CD8-positive, alpha-beta memory T cell (primary cell): ENCODE results near the gene DEFB127. TPM values are rescaled to one million over a fixed set of nuclear protein-coding genes. Genes with fewer than 3 reads are reported as not detected.
"Not testable (repeated sequence)": the region's sequence is repeated elsewhere in the genome, so short reads cannot be mapped to it uniquely, and the experiment has no call there.

ENCODE experiments used
- CTCF ChIA-PET: fragments of 350-600 bp; sonication (Branson Sonifier 250); formaldehyde crosslinking; loops from one replicate; lab custom pipeline; 2021; ENCODE audit warnings: antibody characterized with exemption; lab: Charles Lee
- POLR2A ChIA-PET: fragments of 350-600 bp; sonication (Branson Sonifier 250); formaldehyde crosslinking; loops from one replicate; lab custom pipeline; 2021; ENCODE audit warnings: antibody characterized with exemption; lab: Charles Lee
- DNase-seq, 5 donors: peaks; one replicate each; pipeline versions ENCODE4 v3.0.0 to v3.0.0-alpha.2; 2020 to 2022; ENCODE audit warnings: mixed read lengths in 1 of 5
- H3K27ac ChIP-seq: one replicate; pipeline ENCODE4 v1.7.0; 2013; ENCODE audit warnings: low read depth, mild to moderate bottlenecking, low read length, moderate library complexity
- H3K27me3 ChIP-seq: 2 replicates; pipeline ENCODE4 v1.7.0; 2013; ENCODE audit warnings: low read length, mild to moderate bottlenecking; ENCODE audit not compliant: insufficient read depth, poor library complexity, severe bottlenecking
- H3K36me3 ChIP-seq: 2 replicates; pipeline ENCODE4 v1.7.0; 2013; ENCODE audit warnings: mild to moderate bottlenecking, low read length, moderate library complexity; ENCODE audit not compliant: insufficient read depth
- H3K4me1 ChIP-seq: 2 replicates; pipeline ENCODE4 v1.7.0; 2013; ENCODE audit warnings: mild to moderate bottlenecking, low read length, moderate library complexity; ENCODE audit not compliant: insufficient read depth
- H3K4me3 ChIP-seq: 2 replicates; pipeline ENCODE4 v1.7.0; 2013; ENCODE audit warnings: mild to moderate bottlenecking, low read length
- H3K9me3 ChIP-seq: 2 replicates; pipeline ENCODE4 v1.7.0; 2013; ENCODE audit warnings: mild to moderate bottlenecking, low read length
- H3K27ac Mint-ChIP-seq, 8 donors: one replicate each; pipeline ENCODE4 v1.8.0; 2020 to 2021; ENCODE audit warnings: mixed read lengths in 8 of 8, mild to moderate bottlenecking in 6 of 8, inconsistent platforms in 3 of 8, moderate library complexity in 3 of 8
- H3K27me3 Mint-ChIP-seq, 2 donors: one replicate each; pipeline ENCODE4 v1.8.0; 2020 to 2021; ENCODE audit warnings: mixed read lengths in 2 of 2, mild to moderate bottlenecking in 1 of 2, moderate library complexity in 1 of 2
- H3K36me3 Mint-ChIP-seq, 3 donors: one replicate each; pipeline ENCODE4 v1.8.0; 2020 to 2021; ENCODE audit warnings: mixed read lengths in 3 of 3, inconsistent platforms in 1 of 3, mild to moderate bottlenecking in 1 of 3
- H3K4me1 Mint-ChIP-seq, 3 donors: one replicate each; pipeline ENCODE4 v1.8.0; 2020 to 2021; ENCODE audit warnings: mixed read lengths in 3 of 3, inconsistent platforms in 1 of 3, mild to moderate bottlenecking in 1 of 3
- H3K4me3 Mint-ChIP-seq, 7 donors: one replicate each; pipeline ENCODE4 v1.8.0; 2020 to 2021; ENCODE audit warnings: mixed read lengths in 7 of 7, mild to moderate bottlenecking in 6 of 7, moderate library complexity in 4 of 7, inconsistent platforms in 2 of 7
- H3K9me3 Mint-ChIP-seq, 5 donors: one replicate each; pipeline ENCODE4 v1.8.0; 2020 to 2022; ENCODE audit warnings: mixed read lengths in 5 of 5, mild to moderate bottlenecking in 3 of 5, moderate library complexity in 2 of 5, inconsistent platforms in 1 of 5
- polyA plus RNA-seq: library from polyadenylated mRNA; unstranded; fragments of 300-500 nt; fragmentation: Illumina TruSeq; gene quantifications from one replicate; pipeline ENCODE4 v1.2.3, GENCODE V29; 2021
- total RNA-seq, 2 experiments: library from RNA; stranded (reverse); gene quantifications; one replicate each; pipeline ENCODE4 v1.2.3, GENCODE V29; 2021

DEFB127 gene
- total and polyA plus RNA-seq, 3 experiments from 2014 or later, result not detected

- DNase-seq, result no peak
- no peaks in the 10 kb centered on the region for H3K4me1 ChIP-seq
- H3K27me3 Mint-ChIP-seq, result peaks cover 7 to 8% of the 10 kb centered on the region in 2 donors
- no peak overlapping the region for H3K4me3 Mint-ChIP-seq
- no peaks in the 10 kb centered on the region for H3K36me3 ChIP-seq
- H3K36me3 Mint-ChIP-seq, result no peaks in the 10 kb centered on the region
- H3K9me3 Mint-ChIP-seq, result peaks cover 0 to 3% (median 0%) of the 10 kb centered on the region in 5 donors
- POLR2A ChIA-PET, result no interaction called here
- CTCF ChIA-PET, result no interaction called here
- peaks cover 3% of the 10 kb centered on the region for H3K27me3 ChIP-seq
- no peaks in the 10 kb centered on the region for H3K9me3 ChIP-seq
- no peak overlapping the region for H3K27ac Mint-ChIP-seq
- H3K4me3 ChIP-seq, result no peak overlapping the region
- H3K27ac ChIP-seq, result no peak overlapping the region
- no peaks in the 10 kb centered on the region for H3K4me1 Mint-ChIP-seq
Measured at GRCh38 chr20:164618-165017, 7.4 kb downstream of the DEFB127 start.

- POLR2A ChIA-PET, result no interaction called here
- Mint-ChIP-seq H3K36me3 (no peaks in the 10 kb centered on the region), H3K27me3 (peaks cover 2 to 4% of the 10 kb centered on the region in 2 donors), H3K4me3 (no peak overlapping the region), H3K4me1 (no peaks in the 10 kb centered on the region), H3K27ac (no peak overlapping the region), H3K9me3 (no peaks in the 10 kb centered on the region)
- no peak overlapping the region for H3K4me3 ChIP-seq
- DNase-seq, result no peak
- H3K4me1 ChIP-seq, result no peaks in the 10 kb centered on the region
- peaks cover 3% of the 10 kb centered on the region for H3K27me3 ChIP-seq
- H3K36me3 ChIP-seq, result no peaks in the 10 kb centered on the region
- H3K9me3 ChIP-seq, result no peaks in the 10 kb centered on the region
- no peak overlapping the region for H3K27ac ChIP-seq
- CTCF ChIA-PET, result no interaction called here
Measured at GRCh38 chr20:168876-169275, 11.6 kb downstream of the DEFB127 start.

GRCh38 chr20:184288-184687, 27.0 kb downstream of the DEFB127 start:
- CTCF ChIA-PET, result no interaction called here
- H3K27me3 Mint-ChIP-seq, result peaks cover 11 to 70% of the 10 kb centered on the region in 2 donors
- no peak overlapping the region for H3K27ac ChIP-seq
- H3K27ac Mint-ChIP-seq, result no peak overlapping the region
- H3K4me3 Mint-ChIP-seq, result no peak overlapping the region
- POLR2A ChIA-PET, result no interaction called here
- peaks cover 9% of the 10 kb centered on the region for H3K27me3 ChIP-seq
- H3K4me1 ChIP-seq, result no peaks in the 10 kb centered on the region
- no peak overlapping the region for H3K4me3 ChIP-seq
- H3K9me3 ChIP-seq, result no peaks in the 10 kb centered on the region
- no peaks in the 10 kb centered on the region for H3K36me3 Mint-ChIP-seq
- H3K4me1 Mint-ChIP-seq, result no peaks in the 10 kb centered on the region
- DNase-seq, result no peak
- H3K36me3 ChIP-seq, result no peaks in the 10 kb centered on the region
- H3K9me3 Mint-ChIP-seq, result peaks cover 5 to 17% (median 7%) of the 10 kb centered on the region in 5 donors

- Histone ChIP-seq H3K36me3 (no peaks in the 10 kb centered on the region), H3K27ac (no peak overlapping the region), H3K4me1 (no peaks in the 10 kb centered on the region), H3K9me3 (no peaks in the 10 kb centered on the region), H3K27me3 (peaks cover 6% of the 10 kb centered on the region), H3K4me3 (no peak overlapping the region)
- DNase-seq, result no peak
- no peaks in the 10 kb centered on the region for H3K36me3 Mint-ChIP-seq
- ChIA-PET POLR2A (no interaction called here), CTCF (no interaction called here)
- no peaks in the 10 kb centered on the region for H3K4me1 Mint-ChIP-seq
- peaks cover 7 to 24% (median 14%) of the 10 kb centered on the region in 5 donors for H3K9me3 Mint-ChIP-seq
- no peak overlapping the region for H3K4me3 Mint-ChIP-seq
- no peak overlapping the region for H3K27ac Mint-ChIP-seq
- peaks cover 19 to 63% of the 10 kb centered on the region in 2 donors for H3K27me3 Mint-ChIP-seq
Measured at GRCh38 chr20:187733-188132, 30.5 kb downstream of the DEFB127 start.

GRCh38 chr20:189611-190010, 32.4 kb downstream of the DEFB127 start, which contains the start of gene DEFB128:
TSS of gene DEFB128 (minus strand) at chr20:189711. CDS start at chr20:189623, 88 bp downstream.
- no peaks in the 10 kb centered on the region for H3K36me3 ChIP-seq
- no peak within 1 kb of the TSS for H3K4me3 ChIP-seq
- Mint-ChIP-seq H3K36me3 (no peaks in the 10 kb centered on the region), H3K4me1 (no peaks in the 10 kb centered on the region), H3K27me3 (peaks cover 16 to 51% of the 10 kb centered on the region in 2 donors), H3K27ac (no peak within 1 kb of the TSS), H3K4me3 (no peak within 1 kb of the TSS), H3K9me3 (peaks cover 2 to 17% (median 7%) of the 10 kb centered on the region in 5 donors)
- ChIA-PET POLR2A (no interaction called here), CTCF (no interaction called here)
- no peaks in the 10 kb centered on the region for H3K4me1 ChIP-seq
- peaks cover 3% of the 10 kb centered on the region for H3K27me3 ChIP-seq
- no peak within 1 kb of the TSS for H3K27ac ChIP-seq
- no peaks in the 10 kb centered on the region for H3K9me3 ChIP-seq
- no peak for DNase-seq

GRCh38 chr20:198225-198624, 41.0 kb downstream of the DEFB127 start:
- H3K4me3 Mint-ChIP-seq, result no peak overlapping the region
- Histone ChIP-seq H3K4me3 (no peak overlapping the region), H3K4me1 (no peaks in the 10 kb centered on the region), H3K9me3 (no peaks in the 10 kb centered on the region), H3K27me3 (no peaks in the 10 kb centered on the region), H3K27ac (no peak overlapping the region), H3K36me3 (no peaks in the 10 kb centered on the region)
- H3K4me1 Mint-ChIP-seq, result no peaks in the 10 kb centered on the region
- peaks cover 0 to 5% (median 0%) of the 10 kb centered on the region in 3 donors for H3K36me3 Mint-ChIP-seq
- DNase-seq, result no peak
- ChIA-PET POLR2A (no interaction called here), CTCF (no interaction called here)
- H3K27me3 Mint-ChIP-seq, result peaks cover 8 to 43% of the 10 kb centered on the region in 2 donors
- H3K9me3 Mint-ChIP-seq, result peaks cover 0 to 15% (median 4%) of the 10 kb centered on the region in 5 donors
- no peak overlapping the region for H3K27ac Mint-ChIP-seq

- no peaks in the 10 kb centered on the region for H3K36me3 ChIP-seq
- Mint-ChIP-seq H3K9me3 (peaks cover 0 to 15% (median 4%) of the 10 kb centered on the region in 5 donors), H3K27ac (no peak overlapping the region), H3K36me3 (peaks cover 0 to 5% (median 0%) of the 10 kb centered on the region in 3 donors), H3K4me3 (no peak overlapping the region), H3K27me3 (peaks cover 12 to 41% of the 10 kb centered on the region in 2 donors), H3K4me1 (no peaks in the 10 kb centered on the region)
- POLR2A ChIA-PET, result no interaction called here
- DNase-seq, result no peak
- H3K4me3 ChIP-seq, result no peak overlapping the region
- CTCF ChIA-PET, result no interaction called here
- H3K27ac ChIP-seq, result no peak overlapping the region
- H3K27me3 ChIP-seq, result no peaks in the 10 kb centered on the region
- H3K9me3 ChIP-seq, result no peaks in the 10 kb centered on the region
- H3K4me1 ChIP-seq, result no peaks in the 10 kb centered on the region
Measured at GRCh38 chr20:199996-200395, 42.7 kb downstream of the DEFB127 start.

- H3K36me3 Mint-ChIP-seq, H3K4me3 ChIP-seq, POLR2A ChIA-PET, H3K9me3 Mint-ChIP-seq, H3K4me3 Mint-ChIP-seq, H3K4me1 ChIP-seq, H3K27me3 ChIP-seq, H3K27ac ChIP-seq, H3K36me3 ChIP-seq, H3K9me3 ChIP-seq, H3K27ac Mint-ChIP-seq, CTCF ChIA-PET, DNase-seq, H3K4me1 Mint-ChIP-seq: not testable (repeated sequence)
- H3K27me3 Mint-ChIP-seq, result peaks cover 8 to 21% of the 10 kb centered on the region in 2 donors
Measured at GRCh38 chr20:203630-204029, 46.4 kb downstream of the DEFB127 start.
